B cell (primary cell): ENCODE results near the gene TMEM9. TPM values are rescaled to one million over a fixed set of nuclear protein-coding genes. Genes with fewer than 3 reads are reported as not detected.

Source experiments
- ATAC-seq: fragments of 200-7000 bp; cut with Tn5 transposase; one replicate; pipeline ENCODE4 v1.10.0; 2021; ENCODE audit warnings: low read depth, mild to moderate bottlenecking, moderate number of reproducible peaks, moderate library complexity
- CTCF ChIA-PET: fragments of 350-600 bp; sonication (Branson Sonifier 250); formaldehyde crosslinking; loops from one replicate; lab custom pipeline; 2021; ENCODE audit warnings: antibody characterized with exemption, inconsistent platforms; lab: Charles Lee
- POLR2A ChIA-PET: fragments of 350-600 bp; sonication (Branson Sonifier 250); formaldehyde crosslinking; loops from one replicate; lab custom pipeline; 2021; ENCODE audit warnings: antibody characterized with exemption; lab: Charles Lee
- DNase-seq: peaks from one replicate; pipeline ENCODE4 v3.0.0; 2013
- H2AFZ ChIP-seq: 2 replicates; pipeline ENCODE4 v1.6.1; 2012; ENCODE audit warnings: mild to moderate bottlenecking, low read depth, low read length; ENCODE audit not compliant: insufficient read depth, poor library complexity, severe bottlenecking
- H3K27ac ChIP-seq, 2 donors: 1 replicate in 1 of 2; 2 replicates in 1 of 2; pipeline ENCODE4 v1.5.1; 2012 to 2013; ENCODE audit warnings: low read length in 2 of 2, mild to moderate bottlenecking in 2 of 2, moderate library complexity in 1 of 2
- H3K27me3 ChIP-seq, 4 experiments: fragments of 200-600 bp in 1 of 4; sonication (generic) in 1 of 4; replicated peaks in 1 of 4; 1 replicate in 2 of 4; 2 replicates in 2 of 4; pipeline versions ENCODE4 v1.6.1 to v1.7.0; 2013 to 2016; ENCODE audit warnings: low read length in 3 of 4, mild to moderate bottlenecking in 2 of 4, mixed read lengths in 1 of 4, moderate library complexity in 1 of 4; ENCODE audit not compliant: insufficient read depth in 4 of 4, control insufficient read depth in 3 of 4; ENCODE audit errors: control extremely low read depth in 1 of 4
- H3K36me3 ChIP-seq, 2 experiments: replicated peaks in 1 of 2; 1 replicate in 1 of 2; 2 replicates in 1 of 2; pipeline versions ENCODE4 v1.6.1 to v1.7.1; 2013; ENCODE audit warnings: low read length in 1 of 2; ENCODE audit not compliant: insufficient read depth in 2 of 2, control insufficient read depth in 1 of 2; ENCODE audit errors: control extremely low read depth in 1 of 2, extremely low read depth in 1 of 2
- H3K4me1 ChIP-seq, 2 donors: fragments of 200-600 bp in 1 of 2; sonication (generic) in 1 of 2; 1 replicate in 1 of 2; 2 replicates in 1 of 2; pipeline versions ENCODE4 v1.5.1 to v1.6.1; 2013 to 2017; ENCODE audit warnings: low read length in 2 of 2; ENCODE audit not compliant: control insufficient read depth in 2 of 2, insufficient read depth in 2 of 2
- H3K4me2 ChIP-seq: replicated peaks from 2 replicates; pipeline ENCODE3; 2012; ENCODE audit warnings: mild to moderate bottlenecking, low read depth, low read length; ENCODE audit not compliant: poor library complexity, severe bottlenecking
- H3K4me3 ChIP-seq, 5 experiments: fragments of 200-600 bp in 1 of 5; sonication (generic) in 1 of 5; 1 replicate in 3 of 5; 2 replicates in 2 of 5; pipeline versions ENCODE4 v1.5.1 to v1.7.0; 2011 to 2016; ENCODE audit warnings: low read length in 4 of 5, mild to moderate bottlenecking in 4 of 5, low read depth in 2 of 5, control low read depth in 1 of 5, moderate library complexity in 1 of 5; ENCODE audit not compliant: insufficient read depth in 1 of 5; ENCODE audit errors: control extremely low read depth in 1 of 5, extremely low read depth in 1 of 5
- H3K79me2 ChIP-seq: fragments of 200-600 bp; sonication (generic); one replicate; pipeline ENCODE4 v1.6.0; 2016; ENCODE audit warnings: low read length; ENCODE audit not compliant: control insufficient read depth, insufficient read depth
- H3K9ac ChIP-seq: fragments of 200-600 bp; sonication (generic); 2 replicates; pipeline ENCODE4 v1.6.1; 2017; ENCODE audit warnings: mild to moderate bottlenecking, low read length, moderate library complexity
- H3K9me3 ChIP-seq, 3 donors: one replicate each; pipeline versions ENCODE4 v1.6.1 to v1.7.1; 2013; ENCODE audit warnings: low read length in 2 of 3; ENCODE audit not compliant: control insufficient read depth in 2 of 3, insufficient read depth in 1 of 3; ENCODE audit errors: control extremely low read depth in 1 of 3
- H4K20me1 ChIP-seq: 2 replicates; pipeline ENCODE4 v1.6.0; 2012; ENCODE audit warnings: mild to moderate bottlenecking, low read length; ENCODE audit not compliant: insufficient read depth, control insufficient read depth, poor library complexity, severe bottlenecking
- H3K27ac Mint-ChIP-seq: one replicate; pipeline ENCODE4 v1.8.0; 2021; ENCODE audit warnings: mixed read lengths
- H3K27me3 Mint-ChIP-seq: one replicate; pipeline ENCODE4 v1.8.0; 2021; ENCODE audit warnings: mixed read lengths
- H3K4me1 Mint-ChIP-seq: one replicate; pipeline ENCODE4 v1.8.0; 2021; ENCODE audit warnings: mixed read lengths
- H3K4me3 Mint-ChIP-seq: one replicate; pipeline ENCODE4 v1.8.0; 2021; ENCODE audit warnings: mixed read lengths
- H3K9me3 Mint-ChIP-seq: one replicate; pipeline ENCODE4 v1.8.0; 2022; ENCODE audit warnings: mixed read lengths; ENCODE audit not compliant: insufficient read depth
- EZH2 ChIP-seq: IDR thresholded peaks from 2 replicates; pipeline ENCODE4 v1.6.1; 2012; ENCODE audit warnings: borderline replicate concordance, low read depth, mild to moderate bottlenecking, moderate library complexity, low read length; ENCODE audit not compliant: insufficient read depth, poor library complexity, severe bottlenecking
- WGBS: methylation state at CpG from one replicate; pipeline ENCODE4 v1.1.5; 2013; ENCODE audit warnings: missing lambda C conversion rate; ENCODE audit not compliant: insufficient coverage; 5-methylcytosine and 5-hydroxymethylcytosine counted together
- intact Hi-C: fragments of 100-400 bp; cut with micrococcal nuclease; formaldehyde crosslinking; loops from one replicate; pipeline ENCODE4 v1.10.0; 2022
- polyA plus RNA-seq: library from polyadenylated mRNA; depleted of rRNA; stranded (reverse); fragments of >200 nt; gene quantifications from 2 replicates; pipeline ENCODE4 v1.2.3, GENCODE V29; 2012
- total RNA-seq, 2 donors: library from RNA; stranded (reverse); fragments of 120-200 nt in 1 of 2; gene quantifications; 1 replicate in 1 of 2; 2 replicates in 1 of 2; pipeline versions ENCODE4 v1.2.3 to v1.2.4, GENCODE V29; 2013 to 2022
- TF ChIP-seq, protein P1 (sequence below): fragments of 200-600 bp; IDR thresholded peaks from one replicate; pipeline ENCODE4 v1.8.0; 2022; ENCODE audit warnings: antibody characterized with exemption, mild to moderate bottlenecking

TMEM9 gene
- total and polyA plus RNA-seq, 2 donors (not counting 1 experiment from before 2014, with no cell fraction given), result 23.6 to 29.2 TPM

DNA sequence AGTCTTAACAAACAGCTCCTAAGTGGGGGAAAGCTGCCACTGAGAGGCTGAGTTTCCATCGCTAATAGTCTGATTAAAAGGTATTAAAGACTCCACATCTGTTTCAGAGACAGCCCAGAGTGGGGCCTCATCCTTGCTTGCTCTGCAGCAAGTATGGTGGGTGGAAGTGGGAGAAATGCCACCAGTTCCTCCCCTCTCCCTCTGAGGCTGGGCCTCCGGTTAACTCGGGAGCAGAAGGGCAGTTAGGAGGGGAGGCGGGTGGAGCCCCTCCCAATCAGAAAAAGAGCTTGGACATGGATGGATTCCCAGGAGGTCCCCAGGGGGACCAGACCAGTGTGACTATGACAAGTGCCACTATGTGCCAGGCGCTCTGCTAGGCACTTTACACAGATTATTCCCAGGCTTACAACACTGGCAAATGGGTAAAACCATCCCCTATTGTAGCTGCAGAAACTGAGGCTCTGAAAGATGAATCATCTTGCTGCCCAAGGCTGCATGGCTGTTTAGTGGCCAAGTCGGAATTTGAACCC lies 15.9 kb downstream of the TMEM9 start:
- Histone ChIP-seq H3K4me3 (no peak overlapping the region), H4K20me1 (no peaks in the 10 kb centered on the region), H3K79me2 (no peaks in the 10 kb centered on the region), H2AFZ (no peak overlapping the region), H3K4me1 (peaks cover 0 to 6% of the 10 kb centered on the region in 2 donors), H3K9me3 (no peaks in the 10 kb centered on the region), H3K9ac (no peak overlapping the region), H3K4me2 (no peak overlapping the region), H3K27ac (no peak overlapping the region), H3K36me3 (peaks cover 0 to 26% of the 10 kb centered on the region in 2 experiments), H3K27me3 (no peaks in the 10 kb centered on the region)
- Mint-ChIP-seq H3K4me1 (peaks cover 4% of the 10 kb centered on the region), H3K27me3 (no peaks in the 10 kb centered on the region), H3K4me3 (no peak overlapping the region), H3K27ac (no peak overlapping the region), H3K9me3 (no peaks in the 10 kb centered on the region)
- DNase-seq, result no peak
- ChIA-PET POLR2A (no interaction called here), CTCF (interaction anchor here (1.2 kb wide), 1 partner anchor 11 kb away, joined by 3 read pairs; no protein-coding TSS in a partner anchor)
- TF ChIP-seq, protein P1, sequence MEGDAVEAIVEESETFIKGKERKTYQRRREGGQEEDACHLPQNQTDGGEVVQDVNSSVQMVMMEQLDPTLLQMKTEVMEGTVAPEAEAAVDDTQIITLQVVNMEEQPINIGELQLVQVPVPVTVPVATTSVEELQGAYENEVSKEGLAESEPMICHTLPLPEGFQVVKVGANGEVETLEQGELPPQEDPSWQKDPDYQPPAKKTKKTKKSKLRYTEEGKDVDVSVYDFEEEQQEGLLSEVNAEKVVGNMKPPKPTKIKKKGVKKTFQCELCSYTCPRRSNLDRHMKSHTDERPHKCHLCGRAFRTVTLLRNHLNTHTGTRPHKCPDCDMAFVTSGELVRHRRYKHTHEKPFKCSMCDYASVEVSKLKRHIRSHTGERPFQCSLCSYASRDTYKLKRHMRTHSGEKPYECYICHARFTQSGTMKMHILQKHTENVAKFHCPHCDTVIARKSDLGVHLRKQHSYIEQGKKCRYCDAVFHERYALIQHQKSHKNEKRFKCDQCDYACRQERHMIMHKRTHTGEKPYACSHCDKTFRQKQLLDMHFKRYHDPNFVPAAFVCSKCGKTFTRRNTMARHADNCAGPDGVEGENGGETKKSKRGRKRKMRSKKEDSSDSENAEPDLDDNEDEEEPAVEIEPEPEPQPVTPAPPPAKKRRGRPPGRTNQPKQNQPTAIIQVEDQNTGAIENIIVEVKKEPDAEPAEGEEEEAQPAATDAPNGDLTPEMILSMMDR, result no peak
- TF ChIP-seq EZH2, result no peak
- ATAC-seq, result no peak
- intact Hi-C loops, result no loop called here
- 91% methylated on average over 2 of the region's 6 CpGs for WGBS

DNA sequence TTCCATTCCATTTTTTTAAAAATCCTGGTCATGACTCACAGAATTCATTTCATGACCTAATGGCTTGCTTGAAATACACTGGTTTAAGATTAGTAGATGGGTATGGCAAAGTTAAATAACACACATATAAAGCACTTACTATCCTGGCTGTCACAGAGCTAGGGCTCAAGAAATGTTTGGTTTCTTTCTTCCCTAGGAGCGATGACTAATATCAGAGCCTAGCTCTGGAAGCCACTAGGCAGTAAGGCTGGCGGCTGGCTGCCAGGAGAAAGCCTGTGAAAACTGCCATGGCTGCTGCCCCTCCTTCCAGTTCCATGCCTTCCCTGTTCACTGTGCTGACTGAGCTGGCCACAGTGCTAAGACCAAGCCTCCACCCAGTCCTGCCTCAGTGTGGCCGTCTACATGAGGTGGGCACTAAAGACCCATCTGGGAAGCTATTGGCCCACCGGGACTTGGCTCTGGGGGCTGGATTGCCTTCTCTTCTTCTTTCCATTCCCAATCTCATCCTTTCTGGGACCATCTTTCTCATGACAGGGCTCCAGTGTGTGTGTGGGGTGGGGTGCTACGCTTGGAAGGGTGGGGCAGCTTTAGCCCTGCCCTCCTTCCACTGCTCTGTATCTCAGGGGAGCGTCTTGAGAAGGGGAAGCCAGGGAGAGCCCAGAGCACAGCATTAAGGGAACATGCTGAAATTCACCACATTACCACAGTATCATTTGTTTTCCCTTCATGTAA lies 16.5 kb downstream of the TMEM9 start:
- WGBS, result 100% methylated on average over 3 of the region's 6 CpGs

More for the DNA sequence above, 16.5 kb downstream of the TMEM9 start:
- H3K4me1 Mint-ChIP-seq, result peaks cover 4% of the 10 kb centered on the region
- H3K4me3 ChIP-seq, result no peak overlapping the region
- no peak overlapping the region for H3K27ac ChIP-seq
- H3K9me3 Mint-ChIP-seq, result no peaks in the 10 kb centered on the region
- CTCF ChIA-PET, result interaction anchor here (1.2 kb wide), 1 partner anchor 11 kb away, joined by 3 read pairs; no protein-coding TSS in a partner anchor
- no peak for ATAC-seq
- intact Hi-C loops, result no loop called here
- no peaks in the 10 kb centered on the region for H3K79me2 ChIP-seq
- H3K4me3 Mint-ChIP-seq, result no peak overlapping the region
- no peaks in the 10 kb centered on the region for H3K27me3 ChIP-seq
- H3K27me3 Mint-ChIP-seq, result no peaks in the 10 kb centered on the region
- H3K4me1 ChIP-seq, result peaks cover 0 to 6% of the 10 kb centered on the region in 2 donors
- H4K20me1 ChIP-seq, result no peaks in the 10 kb centered on the region
- H3K36me3 ChIP-seq, result peaks cover 0 to 19% of the 10 kb centered on the region in 2 experiments
- no peak overlapping the region for H3K4me2 ChIP-seq
- no peaks in the 10 kb centered on the region for H3K9me3 ChIP-seq
- TF ChIP-seq, protein P1, result no peak
- no peak for TF ChIP-seq EZH2
- POLR2A ChIA-PET, result no interaction called here
- no peak overlapping the region for H3K27ac Mint-ChIP-seq
- no peak for DNase-seq
- H3K9ac ChIP-seq, result no peak overlapping the region
- no peak overlapping the region for H2AFZ ChIP-seq
